Measurements from ENCODE around the gene CLSTN3.

DNA sequence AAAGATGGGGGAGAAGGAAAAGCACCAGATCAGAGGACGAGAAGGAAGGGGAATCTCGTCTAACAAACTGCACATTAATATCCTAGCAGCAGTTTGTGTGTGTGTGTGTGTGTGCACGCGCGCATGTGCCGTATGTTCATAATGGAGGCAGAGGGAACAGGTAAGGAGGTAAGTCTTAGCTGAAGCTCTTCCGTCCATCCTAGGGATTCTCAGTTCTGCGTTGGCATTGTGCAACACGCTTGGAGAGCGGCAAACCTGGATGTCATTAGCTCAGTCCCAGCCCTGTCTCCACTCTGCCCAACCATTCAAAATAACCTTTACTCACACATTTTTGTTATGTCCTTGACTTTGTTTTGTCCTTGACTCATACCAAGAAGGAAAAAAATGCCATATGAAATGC is 36.3 kb upstream of the CLSTN3 start:
- peak in 2 of 3 donors; percentile 30 to 36 for TF ChIP-seq POLR2A (IDR thresholded peaks at IDR 0.05)
- TF ChIP-seq CTCF (IDR thresholded peaks at IDR 0.05) = no peak
